GM23248 (cell line): ENCODE measurements around the gene HOXC5. TPM values are rescaled to one million over a fixed set of nuclear protein-coding genes. Genes with fewer than 3 reads are reported as not detected.
A peak's percentile ranks its signal among the peaks of the same experiment; 100 is the strongest.

Source experiments
- DNase-seq: peaks from one replicate; pipeline ENCODE4 v3.0.0-alpha.2; 2015
- H2AFZ ChIP-seq: fragments of 200-600 bp; sonication (generic); 2 replicates; pipeline ENCODE4 v1.6.1; 2016; ENCODE audit warnings: antibody characterized with exemption
- H3F3A ChIP-seq: fragments of 200-600 bp; sonication (generic); 2 replicates; pipeline ENCODE4 v1.6.1; 2016; ENCODE audit warnings: mild to moderate bottlenecking, antibody characterized with exemption, mixed run types; ENCODE audit not compliant: insufficient read depth
- H3K27ac ChIP-seq: fragments of 200-600 bp; sonication (generic); 2 replicates; pipeline ENCODE4 v1.5.1; 2016; ENCODE audit warnings: mild to moderate bottlenecking
- H3K27me3 ChIP-seq: fragments of 200-600 bp; sonication (generic); replicated peaks from 2 replicates; pipeline ENCODE4 v1.6.1; 2016; ENCODE audit warnings: mild to moderate bottlenecking; ENCODE audit not compliant: insufficient read depth
- H3K36me3 ChIP-seq: fragments of 200-600 bp; sonication (generic); 2 replicates; pipeline ENCODE4 v1.6.1; 2016; ENCODE audit warnings: low read depth, mild to moderate bottlenecking
- H3K4me1 ChIP-seq: fragments of 200-600 bp; sonication (generic); 2 replicates; pipeline ENCODE4 v1.6.1; 2016; ENCODE audit warnings: mild to moderate bottlenecking; ENCODE audit not compliant: insufficient read depth
- H3K4me2 ChIP-seq: fragments of 200-600 bp; sonication (generic); one replicate; pipeline ENCODE4 v1.6.1; 2016; ENCODE audit warnings: mild to moderate bottlenecking; ENCODE audit not compliant: unreplicated experiment
- H3K4me3 ChIP-seq: fragments of 200-600 bp; sonication (generic); 2 replicates; pipeline ENCODE4 v1.5.1; 2016; ENCODE audit warnings: mild to moderate bottlenecking
- H3K79me2 ChIP-seq: fragments of 200-600 bp; sonication (generic); 2 replicates; pipeline ENCODE4 v1.6.1; 2016; ENCODE audit warnings: mild to moderate bottlenecking; ENCODE audit not compliant: insufficient read depth
- H3K9ac ChIP-seq: fragments of 200-600 bp; sonication (generic); 2 replicates; pipeline ENCODE4 v1.6.1; 2016; ENCODE audit warnings: mild to moderate bottlenecking
- H3K9me2 ChIP-seq: fragments of 200-600 bp; sonication (generic); 2 replicates; pipeline ENCODE4 v1.6.1; 2016; ENCODE audit warnings: mixed run types, mild to moderate bottlenecking, moderate library complexity; ENCODE audit not compliant: insufficient read depth
- H3K9me3 ChIP-seq: fragments of 200-600 bp; sonication (generic); one replicate; pipeline ENCODE4 v1.6.1; 2017; ENCODE audit warnings: low read depth
- H4K20me1 ChIP-seq: fragments of 200-600 bp; sonication (generic); 2 replicates; pipeline ENCODE4 v1.6.0; 2016; ENCODE audit not compliant: insufficient read depth
- EZH2 ChIP-seq: fragments of 200-600 bp; sonication (generic); IDR thresholded peaks from 2 replicates; pipeline ENCODE4 v1.6.1; 2018; ENCODE audit warnings: antibody characterized with exemption, mild to moderate bottlenecking; ENCODE audit not compliant: insufficient read depth, poor library complexity, severe bottlenecking
- EZH2phosphoT487 ChIP-seq: fragments of 200-600 bp; sonication (generic); IDR thresholded peaks from 2 replicates; pipeline ENCODE4 v1.6.1; 2018; ENCODE audit warnings: antibody characterized with exemption, moderate library complexity, mild to moderate bottlenecking, low read depth; ENCODE audit not compliant: insufficient read depth
- WGBS, 2 experiments: methylation state at CpG; one replicate each; pipeline ENCODE4 v1.1.6; 2015 to 2017; ENCODE audit warnings: low lambda C conversion rate in 2 of 2, low coverage in 1 of 2; ENCODE audit errors: missing lambda C conversion rate in 2 of 2; 5-methylcytosine and 5-hydroxymethylcytosine counted together
- in situ Hi-C: fragments of 300-500 bp; cut with MboI; formaldehyde crosslinking; loops from 2 replicates; pipeline ENCODE4 v1.15.0; 2020
- polyA plus RNA-seq: library from polyadenylated mRNA; unstranded; fragments of >200 nt; fragmentation: Nextera tagmentation; extraction: Ambion mirVana; gene quantifications from 2 replicates; pipeline ENCODE4 v1.2.1, GENCODE V29; 2016
- total RNA-seq: library from RNA; depleted of rRNA; stranded (reverse); fragments of >200 nt; shearing (Covaris generic); gene quantifications from 2 replicates; pipeline ENCODE4 v1.2.3, GENCODE V29; 2014

HOXC5 gene
- total and polyA plus RNA-seq, 2 experiments from 2014 or later: 0.65 to 1.8 TPM

DNA sequence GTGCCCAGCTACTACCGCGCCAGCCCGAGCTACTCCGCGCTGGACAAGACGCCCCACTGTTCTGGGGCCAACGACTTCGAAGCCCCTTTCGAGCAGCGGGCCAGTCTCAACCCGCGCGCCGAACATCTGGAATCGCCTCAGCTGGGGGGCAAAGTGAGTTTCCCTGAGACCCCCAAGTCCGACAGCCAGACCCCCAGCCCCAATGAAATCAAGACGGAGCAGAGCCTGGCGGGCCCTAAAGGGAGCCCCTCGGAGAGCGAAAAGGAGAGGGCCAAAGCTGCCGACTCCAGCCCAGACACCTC, 47.2 kb upstream of the HOXC5 start:
- Histone ChIP-seq H3K4me3 (peak overlapping the region; percentile 72; the same call in 1 of the 2 replicates), H3K79me2 (no peaks in the 10 kb centered on the region), H3K4me1 (peaks cover 24% of the 10 kb centered on the region), H3K27me3 (peaks cover 94% of the 10 kb centered on the region), H3K9ac (no peak overlapping the region), H3K9me3 (no peaks in the 10 kb centered on the region), H3K27ac (no peak overlapping the region), H3K36me3 (no peaks in the 10 kb centered on the region), H3K4me2 (peak overlapping the region; percentile 95), H2AFZ (peak overlapping the region; percentile 79), H4K20me1 (no peaks in the 10 kb centered on the region), H3F3A (no peaks in the 10 kb centered on the region), H3K9me2 (no peaks in the 10 kb centered on the region)
- 4 to 12% methylated on average over 20 to 21 of the region's 21 CpGs for WGBS, 2 experiments
- no peak for DNase-seq
- TF ChIP-seq EZH2phosphoT487: no peak
- TF ChIP-seq EZH2: peak; percentile 94
- in situ Hi-C loops: no loop called here

GRCh38 chr12:53985994-53986685, 46.7 kb upstream of the HOXC5 start:
- H3K9me3 ChIP-seq: no peaks in the 10 kb centered on the region
- H3K79me2 ChIP-seq: no peaks in the 10 kb centered on the region
- H3F3A ChIP-seq: no peaks in the 10 kb centered on the region
- no peaks in the 10 kb centered on the region for H3K9me2 ChIP-seq
- peaks cover 94% of the 10 kb centered on the region for H3K27me3 ChIP-seq
- in situ Hi-C loops: no loop called here
- peak overlapping the region; percentile 95 for H3K4me2 ChIP-seq
- WGBS, 2 experiments: 10% methylated on average over 48 to 50 of the region's 50 CpGs
- peak overlapping the region; percentile 79; the same call in 1 of the 2 replicates for H2AFZ ChIP-seq
- H3K27ac ChIP-seq: no peak overlapping the region
- no peaks in the 10 kb centered on the region for H4K20me1 ChIP-seq
- peak; percentile 64 for DNase-seq
- no peaks in the 10 kb centered on the region for H3K36me3 ChIP-seq
- H3K9ac ChIP-seq: no peak overlapping the region
- peaks cover 26% of the 10 kb centered on the region for H3K4me1 ChIP-seq
- peak overlapping the region; percentile 72; the same call in 1 of the 2 replicates for H3K4me3 ChIP-seq
- TF ChIP-seq EZH2phosphoT487 (peak; percentile 25; the same call in 1 of the 2 replicates), EZH2 (peak; percentile 49)

- no peaks in the 10 kb centered on the region for H3K9me2 ChIP-seq
- no peaks in the 10 kb centered on the region for H3F3A ChIP-seq
- WGBS, 2 experiments: 75% methylated on average over 21 of the region's 21 CpGs
- no peaks in the 10 kb centered on the region for H4K20me1 ChIP-seq
- DNase-seq: no peak
- H3K4me1 ChIP-seq: peaks cover 26% of the 10 kb centered on the region
- no peak overlapping the region for H3K27ac ChIP-seq
- TF ChIP-seq EZH2phosphoT487 (no peak), EZH2 (peak; percentile 16)
- H2AFZ ChIP-seq: no peak overlapping the region
- peaks cover 94% of the 10 kb centered on the region for H3K27me3 ChIP-seq
- no peaks in the 10 kb centered on the region for H3K9me3 ChIP-seq
- no peaks in the 10 kb centered on the region for H3K79me2 ChIP-seq
- in situ Hi-C loops: no loop called here
- H3K36me3 ChIP-seq: no peaks in the 10 kb centered on the region
- no peak overlapping the region for H3K4me2 ChIP-seq
- no peak overlapping the region for H3K4me3 ChIP-seq
- H3K9ac ChIP-seq: no peak overlapping the region
Observed at GRCh38 chr12:53986686-53987483, 46.0 kb upstream of the HOXC5 start.

- WGBS, 2 experiments: 38 to 45% methylated on average over 4 of the region's 4 CpGs
- no peaks in the 10 kb centered on the region for H3K9me3 ChIP-seq
- H3K9me2 ChIP-seq: no peaks in the 10 kb centered on the region
- H4K20me1 ChIP-seq: no peaks in the 10 kb centered on the region
- in situ Hi-C loops: no loop called here
- TF ChIP-seq EZH2phosphoT487 (no peak), EZH2 (no peak)
- H3K4me2 ChIP-seq: no peak overlapping the region
- no peak overlapping the region for H3K27ac ChIP-seq
- H3K36me3 ChIP-seq: no peaks in the 10 kb centered on the region
- H2AFZ ChIP-seq: no peak overlapping the region
- no peaks in the 10 kb centered on the region for H3F3A ChIP-seq
- H3K9ac ChIP-seq: no peak overlapping the region
- H3K79me2 ChIP-seq: no peaks in the 10 kb centered on the region
- no peak for DNase-seq
- no peak overlapping the region for H3K4me3 ChIP-seq
- H3K27me3 ChIP-seq: peaks cover 93% of the 10 kb centered on the region
- peaks cover 26% of the 10 kb centered on the region for H3K4me1 ChIP-seq
Observed at GRCh38 chr12:53987787-53988230, 45.0 kb upstream of the HOXC5 start.
